Neuronal stem cell (in vitro differentiated cells): Measurements from ENCODE around the gene SLC12A6.

ENCODE experiments used
- DNase-seq: peaks from one replicate; pipeline ENCODE4 v3.0.0-alpha.2; 2013; ENCODE audit warnings: low spot score
- H2AFZ ChIP-seq: one replicate; pipeline ENCODE4 v1.6.1; 2013; ENCODE audit warnings: mild to moderate bottlenecking, low read length, inconsistent platforms
- H2AK5ac ChIP-seq: 2 replicates; pipeline ENCODE4 v1.6.1; 2013; ENCODE audit warnings: low read depth, mild to moderate bottlenecking, inconsistent platforms, low read length, moderate library complexity, mixed read lengths
- H2BK120ac ChIP-seq: 2 replicates; pipeline ENCODE4 v1.6.1; 2013; ENCODE audit warnings: low read depth, mild to moderate bottlenecking, inconsistent platforms, low read length, moderate library complexity, mixed read lengths
- H2BK12ac ChIP-seq: one replicate; pipeline ENCODE4 v1.6.1; 2013; ENCODE audit warnings: low read length, inconsistent platforms
- H2BK15ac ChIP-seq: 2 replicates; pipeline ENCODE4 v1.6.1; 2013; ENCODE audit warnings: mild to moderate bottlenecking, low read length, inconsistent platforms, mixed read lengths
- H2BK5ac ChIP-seq: one replicate; pipeline ENCODE4 v1.6.1; 2013; ENCODE audit warnings: inconsistent platforms, mild to moderate bottlenecking, low read length, moderate library complexity
- H3K14ac ChIP-seq: one replicate; pipeline ENCODE4 v1.6.1; 2013; ENCODE audit warnings: low read length, inconsistent platforms
- H3K18ac ChIP-seq: 2 replicates; pipeline ENCODE4 v1.6.1; 2013; ENCODE audit warnings: low read length, inconsistent platforms
- H3K23ac ChIP-seq: 2 replicates; pipeline ENCODE4 v1.6.1; 2013; ENCODE audit warnings: low read depth, mild to moderate bottlenecking, mixed read lengths, low read length, inconsistent platforms; ENCODE audit not compliant: poor library complexity
- H3K27ac ChIP-seq: replicated peaks from 3 replicates; pipeline ENCODE4 v1.5.1; 2013; ENCODE audit warnings: low read length, inconsistent platforms
- H3K27me3 ChIP-seq, 3 experiments: 2 replicates each; pipeline ENCODE4 v1.6.1; 2013; ENCODE audit warnings: low read length in 3 of 3, mild to moderate bottlenecking in 2 of 3, inconsistent platforms in 1 of 3, low read depth in 1 of 3, mixed read lengths in 1 of 3, moderate library complexity in 1 of 3; ENCODE audit not compliant: control insufficient read depth in 3 of 3, insufficient read depth in 3 of 3
- H3K36me3 ChIP-seq, 2 donors: replicated peaks in 1 of 2; 2 replicates each; pipeline ENCODE4 v1.6.1; 2013; ENCODE audit warnings: low read length in 2 of 2; ENCODE audit not compliant: control insufficient read depth in 2 of 2, insufficient read depth in 2 of 2
- H3K4ac ChIP-seq: 2 replicates; pipeline ENCODE4 v1.6.1; 2013; ENCODE audit warnings: inconsistent platforms, mild to moderate bottlenecking, low read length, moderate library complexity
- H3K4me1 ChIP-seq, 2 donors: 1 replicate in 1 of 2; 2 replicates in 1 of 2; pipeline ENCODE4 v1.6.1; 2013; ENCODE audit warnings: low read length in 2 of 2, low read depth in 1 of 2; ENCODE audit not compliant: control insufficient read depth in 2 of 2, insufficient read depth in 1 of 2
- H3K4me2 ChIP-seq: one replicate; pipeline ENCODE4 v1.6.1; 2013; ENCODE audit warnings: mild to moderate bottlenecking, low read length, inconsistent platforms; ENCODE audit not compliant: insufficient read depth, poor library complexity, severe bottlenecking
- H3K4me3 ChIP-seq, 2 donors: 2 replicates each; pipeline ENCODE4 v1.5.1; 2013; ENCODE audit warnings: low read length in 2 of 2, mild to moderate bottlenecking in 2 of 2, inconsistent platforms in 1 of 2, moderate library complexity in 1 of 2
- H3K79me1 ChIP-seq: one replicate; pipeline ENCODE4 v1.6.1; 2013; ENCODE audit warnings: low read depth, mild to moderate bottlenecking, inconsistent platforms, low read length, moderate library complexity
- H3K9ac ChIP-seq: one replicate; pipeline ENCODE4 v1.6.1; 2013; ENCODE audit warnings: mild to moderate bottlenecking, low read depth, low read length, inconsistent platforms; ENCODE audit not compliant: poor library complexity
- H3K9me3 ChIP-seq, 2 donors: replicated peaks in 1 of 2; 2 replicates each; pipeline versions ENCODE3 to v1.6.1; 2013; ENCODE audit warnings: low read length in 2 of 2, mild to moderate bottlenecking in 2 of 2, inconsistent platforms in 1 of 2, low read depth in 1 of 2, mixed read lengths in 1 of 2, moderate library complexity in 1 of 2; ENCODE audit not compliant: control insufficient read depth in 2 of 2, insufficient read depth in 1 of 2
- H4K8ac ChIP-seq: one replicate; pipeline ENCODE4 v1.6.1; 2013; ENCODE audit warnings: low read depth, mild to moderate bottlenecking, inconsistent platforms, low read length, moderate library complexity
- H4K91ac ChIP-seq: one replicate; pipeline ENCODE4 v1.6.1; 2013; ENCODE audit warnings: low read length, low read depth, mild to moderate bottlenecking, inconsistent platforms; ENCODE audit not compliant: poor library complexity
- WGBS, 2 donors: extraction: QIAGEN DNeasy Blood & Tissue Kit; methylation state at CpG; one replicate each; pipeline ENCODE4 v1.1.7; 2013; ENCODE audit warnings: missing lambda C conversion rate in 2 of 2, mixed read lengths in 1 of 2; ENCODE audit not compliant: insufficient read length in 2 of 2, insufficient replicate concordance in 1 of 2; ENCODE audit errors: extremely low coverage in 2 of 2; 5-methylcytosine and 5-hydroxymethylcytosine counted together

Gene SLC12A6

GRCh38 chr15:34336231-34336990 is 1.2 kb downstream of the SLC12A6 start:
- Histone ChIP-seq H3K9me3 (peaks cover 2 to 3% of the 10 kb centered on the region in 2 donors), H3K9ac (no peak overlapping the region), H4K91ac (no peak overlapping the region), H2BK120ac (no peak overlapping the region), H3K4me3 (peak overlapping the region in 1 of 2 donors; percentile 72), H2BK12ac (no peak overlapping the region), H3K4ac (no peak overlapping the region), H4K8ac (no peak overlapping the region), H3K23ac (no peak overlapping the region), H2BK5ac (no peak overlapping the region), H2AK5ac (peak overlapping the region; percentile 53), H3K79me1 (no peaks in the 10 kb centered on the region), H3K27ac (no peak overlapping the region), H3K4me2 (peak overlapping the region; percentile 77), H2AFZ (peak overlapping the region; percentile 93), H3K18ac (no peak overlapping the region), H3K4me1 (peaks cover 4 to 5% of the 10 kb centered on the region in 2 donors), H2BK15ac (no peak overlapping the region), H3K27me3 (no peaks in the 10 kb centered on the region), H3K14ac (no peak overlapping the region), H3K36me3 (peaks cover 0 to 28% of the 10 kb centered on the region in 2 donors)
- DNase-seq, result no peak
- no CpG with 5 or more reads among the region's 16 CpGs for WGBS, 2 donors

GRCh38 chr15:34335176-34336032 is 2.2 kb downstream of the SLC12A6 start:
- H2BK5ac ChIP-seq, result no peak overlapping the region
- no peak overlapping the region for H3K9ac ChIP-seq
- H2BK120ac ChIP-seq, result no peak overlapping the region
- no peaks in the 10 kb centered on the region for H3K27me3 ChIP-seq
- H3K4me3 ChIP-seq, result no peak overlapping the region
- H2AFZ ChIP-seq, result no peak overlapping the region
- no peak overlapping the region for H2BK12ac ChIP-seq
- H4K8ac ChIP-seq, result no peak overlapping the region
- DNase-seq, result no peak
- no CpG with 5 or more reads among the region's 3 CpGs for WGBS, 2 donors
- H3K9me3 ChIP-seq, result peaks cover 0 to 3% of the 10 kb centered on the region in 2 donors
- no peak overlapping the region for H3K14ac ChIP-seq
- H2BK15ac ChIP-seq, result no peak overlapping the region
- no peak overlapping the region for H3K4ac ChIP-seq
- H3K36me3 ChIP-seq, result peaks cover 0 to 19% of the 10 kb centered on the region in 2 donors
- H3K18ac ChIP-seq, result no peak overlapping the region
- H3K27ac ChIP-seq, result no peak overlapping the region
- no peak overlapping the region for H3K23ac ChIP-seq
- no peaks in the 10 kb centered on the region for H3K79me1 ChIP-seq
- no peak overlapping the region for H4K91ac ChIP-seq
- H3K4me2 ChIP-seq, result no peak overlapping the region
- peaks cover 4 to 5% of the 10 kb centered on the region in 2 donors for H3K4me1 ChIP-seq
- H2AK5ac ChIP-seq, result no peak overlapping the region

GRCh38 chr15:34334672-34335071 is 2.9 kb downstream of the SLC12A6 start:
- H3K23ac ChIP-seq, result no peak overlapping the region
- no peak overlapping the region for H2BK120ac ChIP-seq
- no peak overlapping the region for H3K27ac ChIP-seq
- no peak overlapping the region for H3K4me2 ChIP-seq
- H4K8ac ChIP-seq, result no peak overlapping the region
- H2BK5ac ChIP-seq, result no peak overlapping the region
- peaks cover 4 to 5% of the 10 kb centered on the region in 2 donors for H3K4me1 ChIP-seq
- no peak overlapping the region for H2AFZ ChIP-seq
- no peak overlapping the region for H3K9ac ChIP-seq
- H3K14ac ChIP-seq, result no peak overlapping the region
- peaks cover 0 to 12% of the 10 kb centered on the region in 2 donors for H3K36me3 ChIP-seq
- DNase-seq, result no peak
- H3K18ac ChIP-seq, result no peak overlapping the region
- no CpG with 5 or more reads among the region's 4 CpGs for WGBS, 2 donors
- no peak overlapping the region for H3K4me3 ChIP-seq
- H2BK12ac ChIP-seq, result no peak overlapping the region
- no peak overlapping the region for H4K91ac ChIP-seq
- no peak overlapping the region for H2AK5ac ChIP-seq
- peaks cover 0 to 3% of the 10 kb centered on the region in 2 donors for H3K9me3 ChIP-seq
- no peak overlapping the region for H2BK15ac ChIP-seq
- no peaks in the 10 kb centered on the region for H3K79me1 ChIP-seq
- H3K4ac ChIP-seq, result no peak overlapping the region
- H3K27me3 ChIP-seq, result no peaks in the 10 kb centered on the region

- Histone ChIP-seq H3K79me1 (no peaks in the 10 kb centered on the region), H3K27me3 (no peaks in the 10 kb centered on the region)
Measured at GRCh38 chr15:34332553-34333120, 4.9 kb downstream of the SLC12A6 start.

More at GRCh38 chr15:34332553-34333120, 4.9 kb downstream of the SLC12A6 start:
- H3K14ac ChIP-seq, result no peak overlapping the region
- no CpG with 5 or more reads among the region's 6 CpGs for WGBS, 2 donors
- no peak overlapping the region for H2BK5ac ChIP-seq
- no peak overlapping the region for H3K27ac ChIP-seq
- no peak overlapping the region for H3K4ac ChIP-seq
- no peak overlapping the region for H2AK5ac ChIP-seq
- H2AFZ ChIP-seq, result no peak overlapping the region
- no peak overlapping the region for H4K8ac ChIP-seq
- H2BK120ac ChIP-seq, result no peak overlapping the region
- no peak overlapping the region for H3K9ac ChIP-seq
- H2BK12ac ChIP-seq, result no peak overlapping the region
- peaks cover 0 to 3% of the 10 kb centered on the region in 2 donors for H3K9me3 ChIP-seq
- H3K4me1 ChIP-seq, result peaks cover 4 to 5% of the 10 kb centered on the region in 2 donors
- no peak overlapping the region for H3K18ac ChIP-seq
- H2BK15ac ChIP-seq, result no peak overlapping the region
- H3K23ac ChIP-seq, result no peak overlapping the region
- H3K4me3 ChIP-seq, result no peak overlapping the region
- H3K36me3 ChIP-seq, result no peaks in the 10 kb centered on the region
- no peak for DNase-seq
- H4K91ac ChIP-seq, result no peak overlapping the region
- H3K4me2 ChIP-seq, result no peak overlapping the region
